Thoracic aorta (tissue), 2 donors: ENCODE results near the gene BAHD1. TPM values are rescaled to one million over a fixed set of nuclear protein-coding genes. Genes with fewer than 3 reads are reported as not detected.

Source experiments
- ATAC-seq: fragments of 150-250 bp; one replicate; pipeline ENCODE4 v1.8.0; 2017; ENCODE audit warnings: low read depth; ENCODE audit not compliant: insufficient number of reproducible peaks, low FRiP score
- DNase-seq: peaks from one replicate; pipeline ENCODE4 v3.0.0-alpha.2; 2020; ENCODE audit warnings: low spot score
- H3K27ac ChIP-seq, 2 donors: fragments of 200-600 bp; sonication (generic); 1 replicate in 1 of 2; 2 replicates in 1 of 2; pipeline ENCODE4 v1.5.1; 2016; ENCODE audit warnings: mild to moderate bottlenecking in 2 of 2, moderate library complexity in 2 of 2
- H3K27me3 ChIP-seq: fragments of 200-600 bp; sonication (generic); replicated peaks from 2 replicates; pipeline ENCODE4 v1.6.0; 2016; ENCODE audit warnings: mild to moderate bottlenecking; ENCODE audit not compliant: insufficient read depth
- H3K36me3 ChIP-seq: fragments of 200-600 bp; sonication (generic); one replicate; pipeline ENCODE4 v1.5.1; 2016
- H3K4me1 ChIP-seq, 2 donors: fragments of 200-600 bp; sonication (generic); 1 replicate in 1 of 2; 2 replicates in 1 of 2; pipeline versions ENCODE4 v1.5.1 to v1.6.0; 2016; ENCODE audit warnings: low read depth in 2 of 2, mild to moderate bottlenecking in 1 of 2; ENCODE audit not compliant: control insufficient read depth in 1 of 2
- H3K4me3 ChIP-seq: fragments of 200-600 bp; sonication (generic); 2 replicates; pipeline ENCODE4 v1.5.1; 2016; ENCODE audit warnings: mild to moderate bottlenecking
- H3K9me3 ChIP-seq: fragments of 200-600 bp; sonication (generic); 2 replicates; pipeline ENCODE4 v1.5.1; 2016
- total RNA-seq, 2 donors: library from RNA; depleted of rRNA; stranded (reverse); fragments of >200 nt; gene quantifications; one replicate each; pipeline versions ENCODE4 v1.1.0 to v1.2.3, GENCODE V29; 2016
- TF ChIP-seq, protein P1 (sequence below): fragments of 200-600 bp; sonication (generic); IDR thresholded peaks from one replicate; pipeline ENCODE4 v1.5.1; 2019; ENCODE audit warnings: antibody characterized with exemption

BAHD1 gene
- total RNA-seq, 2 donors from 2014 or later, result 10.7 to 14.0 TPM

DNA sequence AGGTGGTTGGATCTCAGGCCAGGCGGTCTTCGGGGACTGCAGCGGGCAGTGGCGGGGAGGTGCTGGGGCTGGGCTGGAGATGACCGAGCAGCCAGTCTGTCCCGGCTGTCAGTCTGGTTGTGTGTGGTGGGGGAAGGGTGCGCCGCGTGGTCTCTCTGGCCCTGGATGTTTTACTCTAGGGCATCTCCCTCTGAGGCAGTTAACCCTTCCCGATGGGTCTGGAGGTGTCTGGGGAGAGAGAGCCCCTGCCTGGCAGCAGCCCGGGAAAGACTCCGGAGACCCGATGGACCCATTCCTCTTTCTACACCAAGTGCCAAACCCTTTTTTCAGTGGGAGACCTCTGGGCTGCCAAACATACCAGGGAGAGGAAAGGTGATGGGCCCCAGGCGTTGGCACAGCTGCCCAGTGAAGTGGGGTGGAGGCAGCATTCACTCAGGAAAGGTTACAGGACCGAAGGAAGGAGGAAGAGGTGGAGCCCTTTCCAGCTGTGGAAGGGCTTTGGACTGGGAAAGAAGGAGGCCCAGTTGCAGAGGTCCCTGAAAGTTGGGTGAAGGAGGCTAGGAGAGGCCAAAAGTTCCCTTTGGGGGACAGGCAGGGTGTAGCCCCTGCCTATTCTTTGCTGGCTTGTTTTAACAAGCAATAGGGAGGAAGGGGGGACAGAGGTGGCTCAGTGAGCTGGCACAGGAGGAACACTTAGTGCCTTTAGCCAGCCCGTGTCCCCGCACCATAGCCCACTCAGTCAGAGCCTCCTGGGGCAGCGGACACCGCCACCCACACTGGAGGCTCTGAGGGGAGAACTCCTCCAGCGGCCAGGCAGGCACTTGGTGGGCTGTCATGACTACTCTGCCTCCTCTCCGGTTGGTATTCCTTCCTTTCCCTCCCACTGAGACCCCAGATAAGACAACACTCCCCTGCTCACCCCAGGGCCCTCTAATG lies 2.7 kb upstream of the BAHD1 start:
- H3K4me1 ChIP-seq, result peaks cover 22 to 39% of the 10 kb centered on the region in 2 donors
- no peaks in the 10 kb centered on the region for H3K9me3 ChIP-seq
- H3K4me3 ChIP-seq, result no peak overlapping the region
- ATAC-seq (no peak), DNase-seq (no peak)
- peaks cover 11% of the 10 kb centered on the region for H3K27me3 ChIP-seq
- H3K36me3 ChIP-seq, result no peaks in the 10 kb centered on the region
- TF ChIP-seq, protein P1, sequence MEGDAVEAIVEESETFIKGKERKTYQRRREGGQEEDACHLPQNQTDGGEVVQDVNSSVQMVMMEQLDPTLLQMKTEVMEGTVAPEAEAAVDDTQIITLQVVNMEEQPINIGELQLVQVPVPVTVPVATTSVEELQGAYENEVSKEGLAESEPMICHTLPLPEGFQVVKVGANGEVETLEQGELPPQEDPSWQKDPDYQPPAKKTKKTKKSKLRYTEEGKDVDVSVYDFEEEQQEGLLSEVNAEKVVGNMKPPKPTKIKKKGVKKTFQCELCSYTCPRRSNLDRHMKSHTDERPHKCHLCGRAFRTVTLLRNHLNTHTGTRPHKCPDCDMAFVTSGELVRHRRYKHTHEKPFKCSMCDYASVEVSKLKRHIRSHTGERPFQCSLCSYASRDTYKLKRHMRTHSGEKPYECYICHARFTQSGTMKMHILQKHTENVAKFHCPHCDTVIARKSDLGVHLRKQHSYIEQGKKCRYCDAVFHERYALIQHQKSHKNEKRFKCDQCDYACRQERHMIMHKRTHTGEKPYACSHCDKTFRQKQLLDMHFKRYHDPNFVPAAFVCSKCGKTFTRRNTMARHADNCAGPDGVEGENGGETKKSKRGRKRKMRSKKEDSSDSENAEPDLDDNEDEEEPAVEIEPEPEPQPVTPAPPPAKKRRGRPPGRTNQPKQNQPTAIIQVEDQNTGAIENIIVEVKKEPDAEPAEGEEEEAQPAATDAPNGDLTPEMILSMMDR, result no peak
- no peak overlapping the region for H3K27ac ChIP-seq

DNA sequence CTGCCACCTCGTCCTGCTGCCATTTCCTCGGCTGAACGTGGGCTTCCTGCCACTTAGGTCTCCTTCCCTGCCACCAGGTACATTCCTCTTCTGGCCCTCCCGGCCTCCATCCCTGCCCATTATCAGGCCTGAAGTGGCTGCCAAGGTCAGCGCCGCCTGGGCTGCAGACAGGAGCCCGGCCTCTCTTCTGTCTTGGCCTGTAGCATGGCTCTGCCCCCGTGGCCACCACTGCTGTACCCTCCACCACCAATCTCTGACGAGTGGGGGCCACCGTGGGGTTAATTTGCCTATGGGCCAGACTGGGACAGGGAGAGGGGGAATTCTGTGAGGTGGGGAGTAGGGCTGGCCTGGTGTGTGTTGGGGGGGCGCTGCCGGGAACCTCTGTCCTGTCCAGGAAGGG lies 2.0 kb upstream of the BAHD1 start:
- TF ChIP-seq, protein P1, result no peak
- Histone ChIP-seq H3K36me3 (no peaks in the 10 kb centered on the region), H3K27ac (no peak overlapping the region), H3K9me3 (no peaks in the 10 kb centered on the region), H3K27me3 (peaks cover 11% of the 10 kb centered on the region), H3K4me1 (peaks cover 22 to 46% of the 10 kb centered on the region in 2 donors), H3K4me3 (no peak overlapping the region)
- ATAC-seq, result no peak
- no peak for DNase-seq

DNA sequence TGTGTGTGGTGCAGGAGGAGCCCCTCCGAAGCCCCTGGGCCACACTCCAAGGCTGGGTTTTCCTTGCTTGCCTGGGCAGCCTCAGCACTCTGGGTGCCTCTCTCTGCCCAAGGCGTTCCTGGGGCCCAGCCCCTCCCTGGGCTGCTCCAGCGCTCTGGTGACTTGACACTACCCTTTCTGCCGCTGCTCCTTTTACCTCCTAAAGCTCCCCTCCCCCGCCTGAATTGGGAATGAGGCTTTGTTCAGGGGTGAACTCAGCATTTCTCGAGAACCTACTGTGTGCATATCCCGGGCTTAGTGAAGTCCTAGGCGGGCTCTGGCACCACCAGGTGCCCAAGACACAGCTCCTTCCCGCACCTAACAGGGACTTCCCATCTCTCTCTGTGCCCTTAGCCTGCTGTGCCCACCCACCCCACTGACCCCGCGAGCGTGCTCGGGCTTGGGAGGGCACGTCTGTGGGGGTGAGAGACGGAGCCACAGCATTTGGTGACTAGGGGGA lies 1.2 kb upstream of the BAHD1 start:
- DNase-seq (no peak), ATAC-seq (no peak)
- no peaks in the 10 kb centered on the region for H3K9me3 ChIP-seq
- peaks cover 22 to 52% of the 10 kb centered on the region in 2 donors for H3K4me1 ChIP-seq
- peaks cover 11% of the 10 kb centered on the region for H3K27me3 ChIP-seq
- no peak overlapping the region for H3K27ac ChIP-seq
- peak overlapping the region; percentile 91 for H3K4me3 ChIP-seq
- H3K36me3 ChIP-seq, result no peaks in the 10 kb centered on the region
- TF ChIP-seq, protein P1, result no peak

DNA sequence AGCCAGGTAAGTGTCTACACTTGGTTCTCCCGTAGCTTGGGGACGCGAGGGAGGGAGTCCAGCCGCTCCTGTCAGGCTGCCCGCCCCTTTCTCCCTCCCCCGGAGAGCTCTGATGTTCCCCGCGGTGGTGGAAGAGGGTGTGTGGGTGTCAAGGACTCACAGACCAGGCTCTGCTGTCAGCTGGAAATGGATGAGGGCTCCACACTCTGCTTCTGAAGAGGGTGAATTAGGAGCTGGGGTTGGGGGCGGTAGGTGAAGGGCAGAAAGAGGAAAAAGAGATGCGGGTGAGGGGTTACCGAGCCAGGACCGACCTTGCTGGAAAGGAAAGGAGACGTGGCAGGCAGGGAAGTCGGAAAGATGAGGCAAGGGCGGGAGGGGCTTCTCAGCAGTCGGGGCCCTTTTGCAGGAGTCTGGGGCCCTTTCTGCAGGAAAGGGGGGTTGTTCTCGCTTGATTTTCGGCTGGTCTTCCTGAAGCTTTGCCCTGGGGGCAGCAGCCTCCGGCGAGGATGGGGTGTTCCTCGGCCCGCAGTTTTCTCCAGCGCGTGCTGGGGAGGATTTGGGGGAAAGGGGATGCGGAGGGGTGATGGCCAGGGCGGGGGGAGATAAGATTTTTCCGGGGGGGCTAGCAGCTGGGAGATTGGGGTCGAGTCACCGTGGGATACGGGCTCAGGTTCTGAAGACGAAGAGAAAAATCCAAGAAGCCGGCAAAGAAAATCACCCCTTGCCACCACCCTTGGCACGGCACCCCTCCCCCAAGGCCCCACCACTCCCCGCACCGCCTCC lies 602 bp upstream of the BAHD1 start:
- Histone ChIP-seq H3K27me3 (peaks cover 11% of the 10 kb centered on the region), H3K4me1 (peaks cover 24 to 58% of the 10 kb centered on the region in 2 donors), H3K36me3 (no peaks in the 10 kb centered on the region), H3K9me3 (no peaks in the 10 kb centered on the region), H3K4me3 (peak overlapping the region; percentile 91), H3K27ac (no peak overlapping the region)
- DNase-seq (no peak), ATAC-seq (no peak)
- TF ChIP-seq, protein P1, result no peak
